ENCODE results near the gene RBM43.
"Not testable (repeated sequence)": the region's sequence is repeated elsewhere in the genome, so short reads cannot be mapped to it uniquely, and the experiment has no call there.

RBM43 gene

DNA sequence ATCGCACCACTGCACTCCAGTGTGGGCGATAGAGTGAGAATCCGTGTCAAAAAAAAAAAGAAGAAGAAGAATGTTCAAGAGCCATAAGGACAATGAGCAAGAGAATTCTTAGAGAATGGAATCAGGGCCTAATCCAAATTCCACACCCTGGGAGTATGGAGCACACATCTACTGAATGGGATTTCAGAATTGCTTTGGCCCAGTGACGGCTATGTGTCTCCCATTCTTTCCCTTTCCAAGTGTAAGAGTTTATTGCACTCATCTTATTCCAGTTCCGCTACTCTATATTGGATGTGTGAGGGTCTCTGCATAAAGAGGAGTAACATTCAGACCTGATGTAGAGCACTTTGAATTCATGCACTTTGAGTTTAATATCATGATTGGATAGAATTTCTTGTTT, 5.9 kb upstream of the RBM43 start:
- no peak for DNase-seq

DNA sequence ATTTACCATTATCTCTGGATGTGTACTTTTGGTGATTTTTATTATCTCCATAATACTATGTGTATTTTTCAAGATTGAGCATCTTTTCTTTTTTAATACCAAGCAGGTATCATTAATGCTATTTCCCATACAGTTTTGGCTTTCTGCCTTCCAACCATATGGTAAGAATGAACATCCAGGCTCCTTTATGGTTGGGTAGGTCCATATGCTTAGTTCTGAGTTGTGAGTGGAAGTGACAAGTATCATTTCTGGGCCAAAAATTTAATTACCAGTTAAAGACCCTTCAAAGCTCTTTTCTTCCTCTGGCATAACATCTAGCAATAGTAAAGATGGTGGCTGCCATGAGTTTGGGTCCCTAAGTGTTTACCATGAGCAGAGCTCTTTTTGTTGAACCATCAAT, 4.3 kb upstream of the RBM43 start:
- DNase-seq, result no peak

DNA sequence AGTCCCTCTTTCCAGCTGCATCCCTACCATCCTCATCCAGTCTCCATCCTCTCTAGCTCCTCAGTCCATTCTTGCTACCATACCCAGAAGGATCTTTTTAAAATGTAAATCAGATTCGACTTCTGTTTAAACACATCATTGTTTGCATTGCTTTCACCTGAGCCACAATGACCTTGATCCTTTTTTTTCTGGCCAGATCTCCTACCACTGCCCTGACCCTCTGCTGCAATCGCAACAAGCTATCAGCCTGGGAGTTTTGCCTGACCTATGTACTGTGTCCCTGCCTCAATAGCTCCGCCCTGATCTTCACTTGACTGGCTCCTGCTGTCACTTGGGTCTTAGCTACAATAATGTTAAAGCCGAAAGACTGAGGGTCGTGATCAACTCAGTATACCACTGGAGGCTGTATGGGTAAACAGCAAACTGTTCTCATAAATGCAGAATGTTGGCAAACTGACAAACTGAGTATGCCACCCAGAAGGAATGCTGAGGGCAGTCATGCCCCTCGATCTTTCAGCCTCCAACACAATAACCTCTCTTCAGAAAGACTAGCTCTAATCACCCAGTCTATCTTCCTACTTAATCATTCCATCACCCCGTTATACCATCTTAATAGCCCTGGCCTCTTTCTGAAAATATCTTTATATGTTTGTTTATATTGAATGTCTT, 2.6 kb upstream of the RBM43 start:
- no peak for DNase-seq

DNA sequence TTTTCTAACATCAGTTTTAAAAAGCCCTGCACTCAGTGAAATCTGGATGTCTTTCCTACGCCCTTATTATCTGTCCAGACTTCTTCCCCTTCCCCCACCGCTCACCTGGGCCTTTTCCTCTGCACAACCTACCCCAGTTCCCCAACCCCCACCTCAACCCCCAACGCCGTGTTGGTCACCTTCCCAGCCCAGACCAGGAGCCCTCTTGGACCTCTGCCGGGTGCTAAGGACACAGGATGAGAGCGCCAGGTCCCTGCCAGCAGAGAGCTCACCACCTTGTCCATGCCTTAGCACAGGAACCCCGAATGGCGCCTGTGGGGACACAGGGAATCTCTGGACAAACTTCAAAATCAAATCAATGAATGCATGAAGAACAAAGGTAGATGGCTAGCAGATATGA, 966 bp upstream of the RBM43 start:
- DNase-seq, result no peak

DNA sequence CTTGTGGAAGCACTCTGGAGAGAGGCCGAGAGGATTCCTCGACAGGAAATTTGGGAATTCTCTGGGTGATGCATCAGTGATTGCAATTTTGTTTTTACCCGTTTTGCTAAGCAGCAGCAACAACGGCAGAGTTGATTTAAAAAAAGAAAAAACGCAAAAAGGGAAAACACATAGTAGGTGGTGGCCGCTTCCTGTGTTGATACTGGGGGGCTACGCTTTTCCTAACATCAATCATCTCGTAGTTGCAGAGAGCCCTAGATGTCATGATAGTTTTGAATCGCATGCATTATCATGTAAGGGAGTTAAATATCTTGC, 271 bp upstream of the RBM43 start:
- DNase-seq, result no peak

DNA sequence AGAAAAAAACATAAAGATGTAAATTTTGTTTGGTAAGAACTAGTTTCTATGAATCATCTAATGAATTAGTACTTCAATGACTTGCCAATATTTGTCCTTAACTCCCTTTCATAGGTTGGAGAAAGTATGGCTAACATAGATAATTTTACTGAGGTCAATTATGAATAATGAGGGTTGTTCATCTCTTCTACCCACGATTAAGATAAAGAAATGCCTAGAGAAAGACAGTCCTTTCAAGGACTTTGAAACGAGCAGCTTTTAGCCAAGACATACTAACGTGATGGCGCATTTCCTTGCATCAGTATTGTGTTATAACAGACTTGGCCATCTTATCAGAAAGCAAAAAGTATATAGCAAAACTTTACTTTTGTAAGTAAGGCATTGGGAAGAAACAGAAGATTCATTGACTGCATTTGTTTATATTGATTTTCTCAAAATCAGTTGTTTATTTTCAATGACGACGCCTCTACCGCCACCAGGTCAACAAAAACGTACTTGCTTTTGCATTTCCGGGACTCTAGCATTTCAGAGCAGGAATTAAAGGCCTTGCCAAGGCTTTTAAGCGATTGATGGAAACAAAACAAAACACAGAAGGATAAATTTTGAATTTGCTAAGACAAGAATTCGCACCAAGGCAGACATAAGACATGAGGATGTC, 961 bp downstream of the RBM43 start:
- DNase-seq, result peak; percentile 10 to 34

DNA sequence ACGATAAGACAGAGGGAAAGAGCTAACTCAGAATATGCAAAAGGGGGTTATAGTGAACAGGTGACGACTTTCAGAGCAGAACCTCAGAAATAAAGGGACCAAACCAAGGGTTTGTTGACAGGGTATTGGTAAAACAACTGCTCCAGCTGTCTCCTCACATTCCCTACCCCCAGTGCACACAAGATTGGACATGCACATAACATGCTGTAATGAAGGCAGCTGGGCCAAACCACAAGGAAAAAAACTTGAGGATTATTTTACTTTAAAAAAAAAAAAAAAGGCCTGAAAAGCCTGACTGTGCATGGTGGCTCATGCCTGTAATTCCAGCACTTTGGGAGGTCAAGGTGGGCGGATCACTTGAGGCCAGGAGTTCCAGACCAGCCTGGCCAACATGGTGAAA, 3.5 kb downstream of the RBM43 start:
- no peak for DNase-seq

DNA sequence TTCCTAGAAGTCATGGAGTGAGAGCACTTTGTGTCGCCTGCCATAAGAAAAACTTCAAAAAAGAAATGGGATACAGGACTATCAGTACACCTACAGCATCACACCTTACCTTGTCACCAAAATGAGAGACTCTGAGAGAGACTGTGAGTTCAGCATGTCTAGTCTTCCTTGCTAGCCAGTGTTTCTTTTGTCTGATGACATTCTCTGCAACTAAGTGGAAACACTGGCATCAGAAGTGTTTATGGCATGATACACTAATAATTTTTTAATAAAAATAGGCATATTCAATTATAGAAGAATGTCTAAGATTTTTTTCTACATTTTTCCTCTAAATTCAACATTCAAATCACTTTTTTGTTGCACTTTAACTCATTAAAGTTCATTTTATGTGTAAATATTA, 9.0 kb downstream of the RBM43 start:
- no peak for DNase-seq

DNA sequence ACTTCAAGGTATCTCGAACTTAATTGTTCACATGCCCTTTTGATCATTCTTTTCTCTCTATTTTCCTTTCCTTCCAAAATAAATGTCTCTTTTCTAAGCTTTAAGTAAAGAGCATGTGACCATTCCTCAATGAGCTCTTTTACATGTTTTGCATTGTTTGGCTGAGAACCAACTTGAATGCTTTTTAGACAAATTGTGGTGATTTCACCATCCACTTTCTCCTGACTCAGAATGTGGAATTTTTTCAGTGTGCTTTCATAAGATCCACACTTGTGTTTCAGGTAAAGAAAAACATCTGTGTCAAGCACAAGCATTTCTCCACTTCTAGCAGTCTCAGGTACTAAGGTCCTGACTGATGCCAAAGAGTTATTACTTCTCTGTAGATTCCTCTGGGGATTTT, 10.7 kb downstream of the RBM43 start:
- DNase-seq, result no peak

DNA sequence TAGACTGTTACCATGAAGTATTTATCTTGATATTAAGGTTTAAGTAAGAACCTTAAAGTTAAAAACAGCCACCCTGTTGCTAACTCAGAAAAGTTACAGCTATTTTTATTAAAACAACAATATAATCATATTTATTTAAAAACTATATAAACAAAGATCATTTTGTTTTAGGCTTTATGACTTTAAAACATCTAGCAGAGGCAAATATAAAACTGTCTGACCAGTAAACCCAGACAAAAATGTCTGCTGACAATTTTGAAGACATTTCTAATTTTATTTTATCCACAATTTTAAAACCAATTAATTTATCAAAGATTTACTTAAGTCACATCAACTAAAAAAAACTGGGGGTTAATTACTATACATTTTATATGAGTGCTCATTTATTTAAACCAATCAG, 14.2 kb downstream of the RBM43 start:
- no peak for DNase-seq

DNA sequence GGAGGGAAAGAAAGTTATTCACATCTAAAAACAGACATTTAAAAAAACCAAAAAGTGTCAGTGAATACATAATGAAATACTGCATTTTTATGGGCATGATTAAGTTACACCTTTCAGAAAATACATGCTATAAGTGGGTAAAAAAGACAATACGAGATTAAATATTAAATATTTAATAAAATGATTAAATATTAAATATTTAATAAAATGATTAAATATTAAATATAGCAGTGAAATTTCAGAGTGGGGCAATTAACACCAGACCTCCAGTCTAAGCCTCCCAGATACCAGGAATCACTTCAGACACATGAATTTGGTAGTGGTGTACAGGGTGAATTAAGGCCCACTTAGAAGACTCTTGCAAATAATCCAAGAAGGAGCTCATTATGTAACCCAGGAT, 15.5 kb downstream of the RBM43 start:
- no peak for DNase-seq

DNA sequence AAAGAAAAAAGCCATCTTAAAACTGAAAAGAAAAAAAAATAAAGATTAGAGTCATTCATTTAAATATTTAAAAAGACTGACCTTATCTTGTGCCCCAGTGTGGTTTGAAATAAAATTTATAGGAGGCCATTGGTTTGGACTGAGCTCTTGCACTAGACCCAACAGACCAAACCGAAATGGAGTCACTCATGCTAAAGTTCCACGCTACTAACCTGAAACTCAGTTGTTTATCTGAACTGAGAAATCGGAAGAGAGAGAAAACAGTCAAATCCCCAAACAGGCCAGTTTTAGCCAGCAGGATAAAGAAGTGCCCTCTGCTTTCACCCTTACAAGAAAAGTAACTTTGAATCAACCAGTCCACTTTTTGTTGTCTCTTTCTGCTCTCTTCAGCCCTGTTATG, 18.2 kb downstream of the RBM43 start:
- DNase-seq, result no peak

DNA sequence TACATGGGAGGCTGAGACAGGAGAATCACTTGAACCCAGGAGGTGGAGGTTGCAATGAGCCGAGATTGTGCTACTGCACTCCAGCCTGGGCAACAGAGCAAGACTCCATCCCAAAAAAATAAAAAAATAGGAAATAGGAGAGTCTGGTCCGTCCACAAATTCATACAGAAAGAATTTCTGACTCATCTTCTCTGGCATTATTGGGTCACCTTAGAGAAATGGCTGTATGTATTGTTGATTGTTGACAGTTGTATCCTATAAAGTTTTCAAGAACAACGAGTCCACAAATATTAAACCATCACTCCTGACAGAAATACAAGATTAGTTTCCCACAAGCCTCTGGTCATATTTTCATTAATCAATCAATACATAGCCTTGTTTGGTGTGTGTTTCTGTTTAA, 20.4 kb downstream of the RBM43 start:
- no peak for DNase-seq

DNA sequence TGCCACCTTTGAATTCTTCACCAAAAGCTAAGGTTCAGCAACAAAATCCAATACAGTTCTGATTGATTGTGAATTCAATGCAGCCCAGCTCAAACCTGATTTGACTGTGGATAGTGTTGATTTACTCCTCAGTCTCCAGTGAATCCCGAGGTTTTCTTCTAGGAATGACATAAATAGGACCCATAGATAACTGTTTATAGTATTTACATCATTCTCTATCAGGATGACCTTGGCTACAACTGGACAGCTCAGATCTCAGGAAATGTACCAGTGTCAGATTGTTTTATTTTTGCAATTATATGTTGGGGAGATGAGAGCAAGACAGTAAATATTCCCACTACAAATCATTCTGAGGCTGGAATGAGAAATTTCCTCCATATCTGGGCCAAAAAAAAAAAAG, 21.2 kb downstream of the RBM43 start:
- no peak for DNase-seq

DNA sequence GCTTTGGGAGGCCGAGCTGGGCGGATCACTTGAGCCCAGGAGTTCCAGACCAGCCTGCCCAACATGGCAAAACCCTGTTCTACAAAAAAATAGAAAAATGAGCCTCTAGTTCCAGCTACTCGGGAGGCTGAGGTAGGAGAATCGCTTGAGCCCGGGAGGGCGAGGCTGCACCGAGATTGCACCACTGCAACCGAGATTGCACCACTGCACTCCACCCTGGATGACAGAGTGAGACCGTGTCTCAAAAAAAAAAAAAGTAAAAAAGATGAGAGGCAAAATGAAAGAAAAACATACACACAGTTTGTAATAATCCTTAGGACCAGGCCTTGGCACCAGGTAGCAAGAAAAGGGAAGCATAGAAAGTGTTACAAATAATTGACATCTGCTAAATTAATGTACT, 22.0 kb downstream of the RBM43 start:
- peak in 1 of 2 donors; percentile 55 for DNase-seq

DNA sequence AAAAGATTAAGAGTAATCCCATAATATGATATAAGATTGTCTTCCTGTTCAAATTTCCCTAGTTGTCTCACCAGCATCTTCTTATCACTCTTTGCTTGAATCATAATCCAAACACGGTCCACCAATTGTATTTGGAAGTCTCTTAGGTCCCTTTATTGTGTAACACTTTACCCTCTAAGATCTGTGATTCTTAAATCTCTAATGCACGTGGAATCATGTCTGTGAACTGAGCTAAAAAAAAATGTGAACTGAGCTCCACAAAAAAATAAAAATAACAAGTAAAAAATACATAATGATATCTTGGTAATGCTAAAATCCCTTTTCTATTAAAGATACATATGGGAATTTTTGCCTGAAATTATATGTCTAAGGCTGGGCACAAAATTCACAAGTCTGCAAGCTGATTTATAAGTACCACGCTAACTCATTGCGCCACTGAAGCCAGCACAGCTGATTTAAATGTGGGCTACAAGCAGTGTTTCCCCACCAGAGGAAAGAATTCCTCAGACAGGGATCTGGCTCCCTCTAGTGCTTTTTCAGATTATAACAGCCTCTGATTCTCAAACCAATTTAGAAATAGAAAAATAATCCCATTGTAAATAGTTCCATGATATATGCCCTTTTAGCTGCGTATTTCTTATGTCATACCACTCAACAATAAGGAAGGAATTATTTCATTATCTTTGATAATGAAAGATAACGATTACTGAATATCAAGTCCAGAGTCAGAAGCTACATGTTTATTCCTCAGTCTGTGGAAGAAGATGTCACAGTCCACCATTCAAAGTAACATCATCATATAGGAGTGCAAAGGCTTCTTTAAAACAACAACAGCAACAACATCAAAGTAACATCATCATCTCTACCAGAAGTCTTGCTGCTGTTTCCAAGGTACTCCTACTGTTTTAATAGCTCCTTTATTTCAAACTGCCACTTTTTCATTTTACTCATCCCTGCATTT, 22.9 kb downstream of the RBM43 start:
- DNase-seq, result peak; percentile 85 to 91

DNA sequence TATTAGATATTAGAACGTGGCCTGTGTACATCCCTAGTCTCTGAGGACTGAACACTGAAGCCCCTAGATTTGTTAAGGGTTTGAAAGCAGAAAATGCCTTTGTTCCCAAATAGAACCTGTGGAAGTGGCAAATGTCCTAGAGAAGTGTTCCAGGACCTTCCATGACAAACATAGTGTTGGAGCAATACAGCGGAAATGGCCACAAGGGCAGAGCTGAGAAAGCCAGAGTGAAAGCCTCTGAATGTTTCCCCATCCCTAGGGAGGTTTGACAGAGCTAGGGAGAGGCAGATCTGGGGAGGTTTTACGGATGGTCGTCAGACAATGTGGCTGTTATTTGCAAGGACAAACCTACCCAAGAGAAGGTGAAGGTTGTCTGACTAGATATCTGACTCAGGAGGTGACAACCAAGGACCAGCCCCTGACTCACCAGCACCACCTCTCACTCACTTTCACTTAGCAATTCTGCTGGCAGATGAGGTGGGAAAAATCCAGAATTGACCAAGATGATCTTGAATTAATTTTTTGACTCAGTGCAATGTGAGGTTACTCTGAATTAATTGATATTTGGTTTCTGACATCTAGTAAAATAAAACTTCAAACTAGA, 24.1 kb downstream of the RBM43 start:
- DNase-seq, result no peak

DNA sequence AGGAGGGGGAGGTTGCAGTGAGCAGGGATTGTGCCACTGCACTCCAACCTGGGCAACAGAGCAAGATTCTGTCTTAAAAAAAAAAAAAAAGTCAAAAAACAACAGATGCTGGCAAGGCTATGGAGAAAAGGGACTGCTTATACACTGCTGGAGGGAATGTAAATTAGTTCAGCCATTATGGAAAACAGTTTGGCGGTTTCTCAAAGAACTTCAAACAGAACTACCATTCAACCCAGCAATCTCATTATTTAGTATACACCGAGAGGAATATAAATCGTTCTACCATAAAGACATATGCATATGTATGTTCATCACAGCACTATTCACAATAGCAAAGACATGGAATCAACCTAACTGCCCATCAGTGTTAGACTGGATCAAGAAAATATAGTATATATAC, 27.9 kb downstream of the RBM43 start:
- not testable (repeated sequence) for DNase-seq

DNA sequence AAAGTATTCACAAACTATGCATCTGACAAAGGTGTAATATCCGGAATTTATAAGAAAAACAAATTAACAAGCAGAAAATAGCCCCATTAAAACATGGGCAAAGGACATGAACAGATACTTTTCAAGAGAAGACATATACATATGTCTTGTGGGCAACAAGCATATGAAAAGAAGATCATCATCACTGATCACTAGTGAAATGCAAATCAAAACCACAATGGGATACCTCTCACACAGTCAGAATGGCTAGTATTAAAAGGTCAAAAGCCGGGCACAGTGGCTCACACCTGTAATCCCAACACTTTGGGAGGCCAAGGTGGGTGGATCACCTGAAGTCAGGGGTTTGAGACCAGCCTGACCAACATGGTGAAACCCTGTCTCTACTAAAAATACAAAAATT, 28.4 kb downstream of the RBM43 start:
- DNase-seq, result not testable (repeated sequence)

DNA sequence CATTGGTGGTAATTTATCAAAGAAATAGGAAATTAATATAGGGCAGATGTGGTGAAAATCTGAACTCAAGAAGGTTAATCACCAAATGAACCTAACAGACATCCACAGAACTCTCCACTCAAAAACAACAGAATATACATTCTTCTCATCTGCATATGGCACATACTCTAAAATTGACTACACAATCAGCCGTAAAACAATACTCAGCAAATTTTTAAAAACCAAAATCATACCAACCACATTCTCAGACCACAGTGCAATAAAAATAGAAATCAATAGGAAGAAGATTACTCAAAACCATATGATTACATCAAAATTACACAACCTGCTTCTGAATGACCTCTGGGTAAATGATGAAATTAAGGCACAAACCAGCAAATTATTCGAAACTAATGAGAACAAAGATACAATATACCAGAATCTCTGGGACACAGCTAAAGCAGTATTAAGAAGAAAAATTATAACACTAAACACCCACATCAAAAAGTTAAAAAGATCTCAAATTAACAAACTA, 31.0 kb downstream of the RBM43 start:
- DNase-seq, result peak; percentile 28 to 80

DNA sequence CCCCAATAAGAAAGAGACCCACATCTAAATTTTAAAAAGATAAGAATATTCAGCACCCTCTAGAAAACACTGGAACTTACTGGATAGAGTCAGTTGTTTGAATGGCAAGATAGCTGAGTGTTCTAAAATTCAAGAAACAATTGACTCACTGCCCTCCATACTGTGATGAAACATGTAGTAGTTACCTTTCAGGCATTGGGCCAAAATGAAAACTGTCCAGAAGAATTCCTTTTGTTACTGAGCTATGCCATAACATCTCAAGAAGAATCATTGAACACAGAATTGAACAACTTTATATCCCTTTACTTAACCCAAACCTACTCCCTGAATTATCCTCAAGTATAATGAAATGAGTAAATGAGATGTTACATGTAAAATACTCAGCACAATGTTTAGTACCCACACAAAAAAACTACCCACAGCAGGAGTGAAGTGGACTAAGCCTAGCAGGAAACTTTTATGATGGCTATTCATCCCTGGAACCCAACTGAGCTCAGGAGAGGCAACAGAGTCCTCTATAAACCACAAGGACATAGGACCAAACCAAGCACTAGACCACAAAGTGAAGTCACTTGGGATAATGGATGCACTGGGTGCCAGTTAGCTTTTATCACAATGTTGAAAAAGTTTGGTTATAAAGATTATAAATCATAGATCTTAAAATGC, 32.7 kb downstream of the RBM43 start:
- no peak for DNase-seq

DNA sequence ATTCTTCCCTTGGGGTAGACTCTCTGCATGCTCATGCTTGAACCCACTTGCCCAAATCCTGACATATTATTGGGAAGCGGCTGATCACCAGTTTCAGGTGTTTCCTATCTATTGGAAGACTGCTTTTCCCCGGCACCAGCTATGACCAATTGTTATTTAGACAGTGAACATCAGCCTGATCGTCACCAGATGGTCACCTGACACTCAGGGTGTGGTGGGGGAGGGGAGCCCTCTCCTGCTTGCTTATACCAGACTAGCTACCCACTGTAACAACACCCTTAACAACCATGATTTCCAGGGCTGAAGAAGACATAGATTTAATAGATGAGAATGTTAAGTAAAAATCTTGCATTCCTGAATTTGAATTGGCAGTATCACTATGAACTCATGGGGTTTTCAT, 44.3 kb downstream of the RBM43 start:
- DNase-seq, result no peak

DNA sequence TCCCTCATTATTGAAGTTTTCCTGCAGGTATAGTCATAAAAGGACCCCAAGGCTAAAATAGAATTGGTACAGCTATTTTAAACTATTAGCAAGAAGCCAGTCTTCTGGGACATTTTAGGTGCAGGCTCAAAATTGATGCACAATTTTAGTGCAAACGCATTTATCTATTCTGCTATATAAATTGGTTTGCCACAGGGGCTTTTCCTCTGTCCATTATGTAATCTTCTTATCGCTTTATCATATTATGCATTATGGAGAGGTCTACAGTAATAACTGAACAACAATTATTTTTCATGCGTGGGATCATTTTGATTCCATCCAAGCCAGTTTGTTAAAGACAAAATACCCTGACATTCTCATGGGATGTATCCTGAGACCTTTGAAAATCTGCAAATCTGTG, 54.6 kb downstream of the RBM43 start:
- DNase-seq, result no peak

Measured in inflammatory macrophage (primary cell).